Lung (tissue), 12 donors: ENCODE measurements around the gene NDUFS8. TPM values are rescaled to one million over a fixed set of nuclear protein-coding genes. Genes with fewer than 3 reads are reported as not detected.

Experiments
- ATAC-seq: fragments of 200-7000 bp; cut with Tn5 transposase; one replicate; pipeline ENCODE4 v1.9.1; 2020; ENCODE audit warnings: moderate number of reproducible peaks; ENCODE audit not compliant: insufficient read depth, low FRiP score
- DNase-seq, 3 donors: peaks; one replicate each; pipeline ENCODE4 v3.0.0-alpha.2; 2013 to 2017
- H3K27ac ChIP-seq, 2 donors: one replicate each; pipeline ENCODE4 v1.5.1; 2013; ENCODE audit warnings: mild to moderate bottlenecking in 2 of 2, moderate library complexity in 2 of 2, control low read depth in 1 of 2, inconsistent platforms in 1 of 2, low read depth in 1 of 2, low read length in 1 of 2
- H3K27me3 ChIP-seq, 3 donors: one replicate each; pipeline ENCODE4 v1.5.1; 2013; ENCODE audit warnings: low read length in 2 of 3; ENCODE audit not compliant: control insufficient read depth in 3 of 3, insufficient read depth in 3 of 3
- H3K36me3 ChIP-seq, 4 donors: one replicate each; pipeline ENCODE4 v1.5.1; 2013; ENCODE audit warnings: low read length in 4 of 4, mild to moderate bottlenecking in 1 of 4, moderate library complexity in 1 of 4; ENCODE audit not compliant: control insufficient read depth in 4 of 4, insufficient read depth in 4 of 4
- H3K4me1 ChIP-seq, 5 donors: one replicate each; pipeline ENCODE4 v1.5.1; 2013; ENCODE audit warnings: low read length in 5 of 5, mild to moderate bottlenecking in 2 of 5, moderate library complexity in 1 of 5; ENCODE audit not compliant: control insufficient read depth in 5 of 5, insufficient read depth in 5 of 5
- H3K4me3 ChIP-seq: one replicate; pipeline ENCODE4 v1.5.1; 2013; ENCODE audit warnings: mild to moderate bottlenecking, control low read depth, moderate library complexity
- H3K9ac ChIP-seq, 2 donors: one replicate each; pipeline ENCODE4 v1.5.1; 2013; ENCODE audit warnings: low read length in 2 of 2, control low read depth in 1 of 2; ENCODE audit not compliant: insufficient read depth in 1 of 2
- H3K9me3 ChIP-seq, 4 donors: one replicate each; pipeline ENCODE4 v1.5.1; 2013; ENCODE audit warnings: low read length in 3 of 4, mild to moderate bottlenecking in 1 of 4, moderate library complexity in 1 of 4; ENCODE audit not compliant: control insufficient read depth in 4 of 4, insufficient read depth in 3 of 4
- WGBS, 2 donors: extraction: QIAGEN DNeasy Blood & Tissue Kit; methylation state at CpG; one replicate each; pipeline ENCODE4 v1.1.7; 2013; 5-methylcytosine and 5-hydroxymethylcytosine counted together
- polyA plus RNA-seq, 2 donors: library from polyadenylated mRNA; stranded (reverse); fragments of 200-250 nt; gene quantifications; one replicate each; pipeline ENCODE4 v1.2.1, GENCODE V29; 2013
- total RNA-seq, 2 donors: library from RNA; depleted of rRNA in 1 of 2; stranded (reverse); fragments of >200 nt in 1 of 2; gene quantifications; one replicate each; pipeline ENCODE4 v1.2.1, GENCODE V29; 2014 to 2021
- TF ChIP-seq, protein P1 (sequence below): IDR thresholded peaks from 2 replicates; pipeline ENCODE4 v1.5.1; 2012; ENCODE audit warnings: mild to moderate bottlenecking; ENCODE audit errors: control extremely low read depth, extremely low read depth
- donor health status: control.
- donor health status: control.
- donor health status: Bipolar disorder and iron deficiency.
- donor health status: healthy.
- donor health status: DM: yes; HTN: yes; CAD: no.

NDUFS8 gene
- total and polyA plus RNA-seq, 4 donors: 57.8 to 180 (median 145) TPM

DNA sequence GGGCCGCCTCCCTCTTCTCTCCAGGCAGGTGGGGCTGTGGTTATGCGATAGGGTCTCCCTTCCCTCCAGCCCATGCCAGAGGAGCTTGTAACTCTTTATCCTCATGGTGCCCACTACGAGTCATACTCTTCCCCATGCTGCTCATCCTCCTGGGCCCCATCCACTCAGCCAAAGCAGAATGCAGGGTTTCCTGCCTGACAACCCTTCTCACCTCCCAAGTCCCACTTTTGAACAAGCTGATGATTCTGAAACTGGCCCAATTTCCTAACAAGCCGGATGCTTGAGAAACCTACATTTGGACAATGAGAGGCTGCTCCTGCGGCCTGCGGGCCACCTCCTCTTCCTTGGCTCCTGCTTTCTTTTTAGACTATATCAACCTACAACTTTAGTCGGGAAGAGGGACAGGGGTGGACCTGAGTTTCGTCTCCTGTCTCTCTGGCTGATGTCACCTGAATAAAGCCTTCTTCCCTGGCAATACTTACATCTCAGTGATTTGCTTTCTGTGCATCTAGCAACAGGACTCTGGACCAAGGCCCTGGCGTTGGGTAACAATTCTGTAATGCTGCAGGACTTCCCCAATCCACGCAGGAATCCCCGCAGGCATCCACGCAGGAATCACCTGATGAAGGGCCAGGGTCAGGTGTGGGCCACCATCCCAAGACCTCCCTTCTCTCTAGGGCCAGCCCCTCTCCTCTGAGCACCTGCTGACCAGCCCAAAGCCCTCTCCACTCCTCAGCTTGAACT lies 1.5 kb upstream of the NDUFS8 start:
- H3K36me3 ChIP-seq: peaks cover 0 to 25% (median 16%) of the 10 kb centered on the region in 4 donors
- H3K27ac ChIP-seq: no peak overlapping the region
- no peaks in the 10 kb centered on the region for H3K27me3 ChIP-seq
- H3K9me3 ChIP-seq: peaks cover 0 to 7% (median under 1%) of the 10 kb centered on the region in 4 donors
- H3K4me3 ChIP-seq: no peak overlapping the region
- TF ChIP-seq, protein P1, sequence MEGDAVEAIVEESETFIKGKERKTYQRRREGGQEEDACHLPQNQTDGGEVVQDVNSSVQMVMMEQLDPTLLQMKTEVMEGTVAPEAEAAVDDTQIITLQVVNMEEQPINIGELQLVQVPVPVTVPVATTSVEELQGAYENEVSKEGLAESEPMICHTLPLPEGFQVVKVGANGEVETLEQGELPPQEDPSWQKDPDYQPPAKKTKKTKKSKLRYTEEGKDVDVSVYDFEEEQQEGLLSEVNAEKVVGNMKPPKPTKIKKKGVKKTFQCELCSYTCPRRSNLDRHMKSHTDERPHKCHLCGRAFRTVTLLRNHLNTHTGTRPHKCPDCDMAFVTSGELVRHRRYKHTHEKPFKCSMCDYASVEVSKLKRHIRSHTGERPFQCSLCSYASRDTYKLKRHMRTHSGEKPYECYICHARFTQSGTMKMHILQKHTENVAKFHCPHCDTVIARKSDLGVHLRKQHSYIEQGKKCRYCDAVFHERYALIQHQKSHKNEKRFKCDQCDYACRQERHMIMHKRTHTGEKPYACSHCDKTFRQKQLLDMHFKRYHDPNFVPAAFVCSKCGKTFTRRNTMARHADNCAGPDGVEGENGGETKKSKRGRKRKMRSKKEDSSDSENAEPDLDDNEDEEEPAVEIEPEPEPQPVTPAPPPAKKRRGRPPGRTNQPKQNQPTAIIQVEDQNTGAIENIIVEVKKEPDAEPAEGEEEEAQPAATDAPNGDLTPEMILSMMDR: no peak
- 55 to 83% methylated on average over 12 of the region's 12 CpGs for WGBS, 2 donors
- no peak for ATAC-seq
- peaks cover 8 to 15% (median 12%) of the 10 kb centered on the region in 5 donors for H3K4me1 ChIP-seq
- no peak for DNase-seq
- no peak overlapping the region for H3K9ac ChIP-seq

DNA sequence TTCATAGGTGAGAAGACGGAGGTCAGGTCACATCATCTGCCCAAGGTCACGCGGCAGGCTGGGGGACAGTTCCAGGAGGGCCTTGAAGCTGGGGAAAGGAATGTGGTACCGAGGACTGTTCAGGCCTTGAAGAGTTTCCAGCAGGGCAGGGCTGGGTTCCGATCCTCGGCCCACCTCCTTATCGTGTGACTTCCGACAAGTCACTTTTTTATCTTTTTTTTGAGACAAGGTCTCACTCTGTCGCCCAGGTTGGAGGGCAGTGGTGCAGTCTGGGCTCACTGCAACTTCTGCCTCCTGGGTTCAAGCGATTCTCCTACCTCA lies 623 bp downstream of the NDUFS8 start:
- DNase-seq (no peak), ATAC-seq (no peak)
- Histone ChIP-seq H3K9me3 (no peaks in the 10 kb centered on the region), H3K9ac (peak overlapping the region; percentile 67 to 75), H3K4me1 (peaks cover 8 to 16% (median 12%) of the 10 kb centered on the region in 5 donors), H3K27me3 (no peaks in the 10 kb centered on the region), H3K4me3 (peak overlapping the region; percentile 89), H3K36me3 (peaks cover 0 to 21% (median 9%) of the 10 kb centered on the region in 4 donors), H3K27ac (peak overlapping the region; percentile 92 to 93)
- 12 to 13% methylated on average over 10 of the region's 10 CpGs for WGBS, 2 donors
- TF ChIP-seq, protein P1: no peak

DNA sequence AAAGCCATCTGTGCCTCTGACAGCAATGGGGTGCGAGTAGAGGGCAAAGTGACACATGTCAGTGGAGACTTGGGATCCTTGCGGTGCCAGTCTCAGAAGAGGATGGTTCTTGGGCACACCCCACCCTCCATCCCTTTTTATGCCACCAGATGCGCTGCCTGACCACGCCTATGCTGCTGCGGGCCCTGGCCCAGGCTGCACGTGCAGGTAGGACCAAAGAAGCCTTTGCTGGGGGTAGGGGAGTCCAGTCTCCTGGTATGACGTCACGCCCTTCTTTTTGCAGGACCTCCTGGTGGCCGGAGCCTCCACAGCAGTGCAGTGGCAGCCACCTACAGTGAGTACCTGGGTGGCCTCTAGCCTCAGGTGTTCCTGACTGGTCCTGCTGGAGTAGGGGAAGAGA lies 1.5 kb downstream of the NDUFS8 start:
- DNase-seq (no peak), ATAC-seq (no peak)
- H3K36me3 ChIP-seq: peaks cover 0 to 19% (median 9%) of the 10 kb centered on the region in 4 donors
- 79 to 94% methylated on average over 8 to 9 of the region's 9 CpGs for WGBS, 2 donors
- no peaks in the 10 kb centered on the region for H3K9me3 ChIP-seq
- H3K4me3 ChIP-seq: no peak overlapping the region
- TF ChIP-seq, protein P1: no peak
- no peaks in the 10 kb centered on the region for H3K27me3 ChIP-seq
- H3K4me1 ChIP-seq: peaks cover 8 to 24% (median 12%) of the 10 kb centered on the region in 5 donors
- no peak overlapping the region for H3K9ac ChIP-seq
- no peak overlapping the region for H3K27ac ChIP-seq
